ENCODE measurements around the gene IFI27. TPM values are rescaled to one million over a fixed set of nuclear protein-coding genes. Genes with fewer than 3 reads are reported as not detected.

Gene IFI27
- total RNA-seq, 2 donors from 2014 or later: 138 to 441 TPM

DNA sequence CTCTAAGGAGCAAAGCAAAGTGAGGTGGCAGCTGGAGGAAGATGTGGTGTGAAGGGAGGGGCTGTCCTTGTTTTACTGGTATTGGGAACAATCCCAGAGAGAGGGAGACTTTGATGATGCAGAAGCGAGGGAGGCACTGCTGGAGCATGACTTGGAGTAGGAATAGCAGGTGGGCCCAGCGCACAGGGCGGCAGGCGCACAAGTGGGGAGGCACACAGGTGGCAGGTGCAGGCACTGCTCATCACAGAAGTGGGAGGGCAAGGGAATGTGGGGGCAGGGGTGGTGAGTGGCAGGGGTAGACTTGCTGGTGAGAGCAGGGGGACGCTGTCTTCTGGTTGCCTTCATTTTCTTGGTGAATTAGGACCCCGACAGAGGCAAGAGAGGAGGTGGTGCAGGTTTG lies 11.5 kb upstream of the IFI27 start:
- intact Hi-C loops (cut with DNase I): no loop called here
- ATAC-seq (no peak), DNase-seq (no peak)

DNA sequence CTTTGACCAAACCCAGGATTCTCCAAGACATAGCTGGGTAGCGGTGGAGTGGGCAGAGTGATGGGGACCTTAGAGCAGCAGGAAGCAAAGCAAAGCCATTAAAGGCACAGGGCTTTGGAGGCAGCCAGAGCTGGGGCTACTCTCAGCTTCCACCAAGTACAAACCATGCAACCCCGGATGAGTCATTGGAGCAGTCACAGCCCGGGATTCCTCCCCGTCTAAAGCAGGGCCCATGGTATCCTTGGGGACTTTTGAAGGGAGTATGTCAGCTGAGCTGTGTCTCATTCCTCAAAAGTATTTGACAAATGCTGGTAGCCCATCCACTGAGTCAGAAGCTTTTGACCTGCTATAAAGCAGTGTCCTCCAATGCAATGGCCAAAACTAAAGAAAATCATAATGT lies 9.7 kb upstream of the IFI27 start:
- ATAC-seq: peak; percentile 48 to 75
- DNase-seq: no peak
- intact Hi-C loops (cut with DNase I): no loop called here

DNA sequence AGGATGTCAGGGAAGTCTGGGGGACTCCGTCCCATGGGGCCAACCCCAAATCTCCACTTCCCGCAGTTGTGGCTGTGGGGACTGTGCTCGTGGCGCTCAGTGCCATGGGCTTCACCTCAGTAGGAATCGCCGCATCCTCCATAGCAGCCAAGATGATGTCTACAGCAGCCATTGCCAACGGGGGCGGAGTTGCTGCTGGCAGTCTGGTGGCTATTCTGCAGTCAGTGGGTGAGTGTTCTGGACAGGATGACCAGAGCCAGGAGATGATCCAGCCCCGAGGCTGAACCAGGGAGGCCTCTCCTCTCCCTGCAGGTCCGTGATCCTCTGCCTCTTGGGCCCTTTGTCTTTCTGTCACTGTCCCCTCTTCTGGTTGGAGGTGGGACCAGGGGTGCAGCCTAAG lies 8.8 kb upstream of the IFI27 start:
- DNase-seq (peak; percentile 49), ATAC-seq (peak; percentile 55 to 56)
- intact Hi-C loops (cut with DNase I): no loop called here

DNA sequence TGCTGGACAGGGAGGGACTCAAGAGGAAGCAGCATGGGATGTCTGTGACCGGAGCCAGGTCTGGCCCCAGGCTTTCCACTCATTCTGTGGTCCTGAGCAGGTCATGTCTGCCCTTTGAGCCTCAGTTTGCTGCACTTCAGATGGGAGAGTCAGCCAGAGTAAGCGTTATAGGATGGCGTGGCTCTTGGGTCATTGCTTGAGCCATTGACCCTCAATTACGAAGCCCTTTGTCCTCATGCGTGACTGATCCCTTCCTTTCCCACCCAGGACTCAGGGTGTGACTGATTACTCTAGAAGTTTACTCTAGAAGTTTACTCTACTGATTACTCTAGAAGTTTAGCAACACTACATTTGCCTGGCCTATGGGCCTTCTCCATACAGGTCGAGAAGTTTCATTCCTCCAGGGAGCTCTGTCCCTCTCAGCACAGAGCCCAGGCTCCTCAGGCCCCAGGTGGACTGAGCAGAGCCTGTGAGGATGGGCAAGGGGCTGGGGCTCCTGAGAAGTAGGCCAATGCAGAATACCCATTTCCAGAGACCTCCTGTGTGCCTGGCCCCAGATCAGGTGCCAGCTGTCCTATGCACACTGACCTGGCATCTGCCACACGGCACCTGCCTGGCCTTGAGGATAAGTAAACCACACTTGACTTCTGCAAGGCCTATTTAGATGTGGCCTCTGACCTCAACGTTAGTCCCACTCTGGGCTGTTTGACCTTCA lies 7.6 kb upstream of the IFI27 start:
- intact Hi-C loops (cut with DNase I): no loop called here
- ATAC-seq: no peak

DNA sequence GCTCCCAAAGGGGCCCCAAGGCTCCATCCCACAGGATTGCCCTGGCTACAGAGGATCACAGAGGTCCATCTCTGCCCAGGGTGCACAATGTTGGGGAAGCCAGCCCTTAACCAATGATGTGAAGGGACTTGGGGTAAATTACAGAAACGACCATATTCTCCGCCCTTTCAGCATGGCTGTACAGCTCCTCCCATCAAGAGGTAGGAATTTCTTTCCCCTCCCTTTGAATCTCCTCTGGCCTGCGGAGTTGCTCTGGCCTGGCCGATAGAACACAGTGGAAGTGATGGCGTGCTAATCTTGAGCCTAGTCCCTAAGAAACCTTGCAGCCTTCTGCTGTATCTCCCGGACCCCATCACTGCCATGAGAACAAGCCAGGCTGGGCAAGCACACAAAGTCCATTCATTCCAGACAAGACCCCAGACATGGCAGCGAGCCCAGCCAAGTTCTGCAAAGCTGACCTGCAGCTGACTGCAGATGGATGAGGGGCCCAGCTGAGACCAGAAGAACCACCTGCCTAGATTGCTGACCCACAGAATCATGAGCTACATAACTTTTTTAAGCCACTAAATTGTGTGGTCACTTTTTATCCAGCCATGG lies 6.9 kb upstream of the IFI27 start:
- DNase-seq: no peak
- intact Hi-C loops (cut with DNase I): no loop called here
- ATAC-seq: no peak

More for the DNA sequence above, 7.6 kb upstream of the IFI27 start:
- no peak for DNase-seq

DNA sequence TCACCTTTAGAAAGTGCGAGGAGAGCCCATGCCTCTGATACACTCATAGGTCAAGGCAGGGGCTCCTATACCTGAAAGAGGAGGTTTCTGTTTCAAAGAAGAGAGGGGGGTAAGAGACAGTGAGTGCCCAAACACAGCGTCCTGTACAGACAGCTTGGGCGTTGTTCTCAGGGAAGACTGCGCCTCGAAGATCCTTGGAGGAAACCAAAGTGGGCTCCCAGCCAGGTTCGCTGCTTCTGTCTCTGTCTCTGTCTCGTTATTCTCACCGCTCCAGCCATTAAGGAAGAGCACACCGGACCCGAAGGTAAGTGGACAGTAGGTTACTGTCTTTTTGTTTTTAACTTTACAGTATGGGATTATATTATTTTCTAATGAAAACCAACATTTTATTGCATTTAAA lies 5.8 kb upstream of the IFI27 start:
- intact Hi-C loops (cut with DNase I): no loop called here
- ATAC-seq (no peak), DNase-seq (no peak)

DNA sequence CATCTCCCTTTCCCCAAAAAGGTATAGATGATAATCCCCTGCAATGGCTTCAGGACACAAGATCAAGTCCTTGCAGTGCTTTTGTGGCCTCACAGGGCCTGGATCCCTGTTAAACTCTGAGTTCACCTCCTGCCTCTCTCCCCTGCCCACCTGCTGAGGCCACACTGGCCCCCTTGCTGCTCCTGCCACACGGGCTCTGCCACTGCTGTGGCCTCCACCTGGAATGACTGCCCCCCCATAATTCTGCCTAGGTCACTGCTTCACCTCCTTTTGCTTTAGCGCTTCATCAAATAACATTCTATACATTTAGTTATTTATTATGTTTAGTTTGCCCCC lies 653 bp upstream of the IFI27 start:
- intact Hi-C loops (cut with DNase I): no loop called here
- ATAC-seq (no peak), DNase-seq (no peak)

DNA sequence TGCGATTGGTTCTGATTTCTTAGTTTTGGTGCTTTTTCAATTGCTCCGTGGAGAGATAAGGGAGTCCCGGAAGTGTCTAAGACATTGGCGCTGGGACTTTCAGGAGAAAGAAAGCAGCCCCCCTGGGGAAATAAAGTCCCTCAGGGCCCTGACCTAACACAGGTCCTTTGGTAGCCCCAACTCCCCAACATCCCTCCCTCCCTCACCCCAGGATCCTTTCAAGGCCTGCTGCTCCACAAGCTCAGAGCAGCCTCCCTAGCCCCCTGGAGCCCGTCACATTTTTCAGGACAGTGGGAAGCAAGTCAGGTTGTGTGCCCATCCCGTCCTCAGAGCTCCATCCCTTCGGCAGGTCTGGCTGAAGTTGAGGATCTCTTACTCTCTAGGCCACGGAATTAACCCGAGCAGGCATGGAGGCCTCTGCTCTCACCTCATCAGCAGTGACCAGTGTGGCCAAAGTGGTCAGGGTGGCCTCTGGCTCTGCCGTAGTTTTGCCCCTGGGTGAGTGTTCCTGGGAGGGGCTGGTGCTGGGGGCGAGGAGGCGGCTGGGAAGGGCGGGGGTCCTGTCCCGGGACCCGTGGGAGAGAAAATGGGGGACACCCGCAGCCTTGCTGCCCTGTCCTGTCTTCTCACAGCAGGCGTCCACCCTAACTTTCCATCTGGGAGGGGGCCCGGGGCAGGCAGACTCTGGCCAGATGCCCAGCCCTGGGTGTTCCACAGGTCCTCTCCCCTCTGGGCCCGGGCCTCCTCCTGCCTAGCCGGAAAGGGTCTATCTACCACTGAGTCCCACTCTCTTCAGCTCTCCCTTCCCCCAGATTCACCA lies 950 bp downstream of the IFI27 start:
- ATAC-seq (peak in 1 of 2 donors; percentile 6), DNase-seq (peak; percentile 63)
- intact Hi-C loops (cut with DNase I): no loop called here

DNA sequence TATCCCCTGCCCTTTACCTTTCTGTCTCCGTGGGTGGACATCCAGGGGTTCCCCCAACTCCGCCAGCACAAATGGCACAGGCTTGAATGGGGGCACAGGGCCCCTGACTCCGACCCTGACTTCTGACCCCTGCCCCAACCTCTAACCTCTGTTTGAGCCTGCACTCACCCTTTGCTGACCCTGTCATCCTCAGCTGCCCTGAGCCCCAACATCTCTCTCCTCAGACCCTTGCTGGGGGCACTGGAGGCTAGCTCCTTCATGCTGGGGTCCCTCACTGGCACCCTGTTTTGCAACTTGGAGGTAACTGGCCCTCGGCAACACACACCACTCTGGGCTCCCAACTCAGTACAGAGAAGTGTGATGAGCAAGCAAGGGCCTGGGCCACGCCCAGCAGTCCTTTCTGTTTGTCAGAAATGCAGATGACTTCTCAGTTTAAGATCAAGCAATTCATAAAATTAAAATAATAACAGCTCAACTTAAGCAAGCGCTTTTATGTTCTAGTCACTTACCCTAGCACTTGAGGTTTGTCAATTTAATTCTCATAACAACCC lies 2.1 kb downstream of the IFI27 start:
- DNase-seq (no peak), ATAC-seq (no peak)
- intact Hi-C loops (cut with DNase I): no loop called here

DNA sequence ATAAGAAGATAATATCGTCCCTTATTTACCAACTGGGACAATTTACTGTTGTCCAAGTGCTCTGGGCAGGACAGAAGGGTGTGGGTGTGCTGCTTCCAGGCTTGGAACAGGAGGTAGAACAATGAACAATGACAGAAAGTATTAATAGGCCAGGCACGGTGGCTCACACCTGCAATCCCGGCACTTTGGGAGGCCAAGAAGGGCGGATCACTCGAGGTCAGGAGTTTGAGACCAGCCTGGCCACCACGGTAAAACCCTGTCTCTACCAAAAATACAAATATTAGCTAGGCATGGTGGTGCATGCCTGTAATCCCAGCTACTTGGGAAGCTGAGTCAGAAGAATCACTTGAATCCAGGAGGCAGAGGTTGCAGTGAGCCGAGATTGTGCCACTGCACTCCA lies 2.5 kb downstream of the IFI27 start:
- DNase-seq (no peak), ATAC-seq (no peak)
- intact Hi-C loops (cut with DNase I): no loop called here

DNA sequence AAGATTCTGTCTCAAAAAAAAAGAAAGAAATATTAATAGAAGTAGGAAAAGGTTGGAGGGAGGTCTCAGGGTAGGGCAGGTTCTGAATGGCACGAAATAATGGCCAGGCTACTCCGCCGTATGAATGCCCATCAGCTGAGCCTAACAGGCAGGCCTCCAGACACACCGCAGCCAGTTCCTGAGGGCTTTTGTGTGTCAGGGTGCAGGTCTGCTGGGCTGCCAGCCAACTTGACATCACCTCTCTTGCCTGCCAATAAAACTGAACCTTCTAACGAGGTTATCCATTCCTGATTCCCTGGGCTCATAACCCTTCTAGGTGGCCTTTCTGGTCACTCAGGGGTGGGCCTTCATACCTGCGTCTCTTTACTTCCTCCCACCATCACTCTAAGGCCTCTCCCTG lies 3.0 kb downstream of the IFI27 start:
- DNase-seq (peak; percentile 58), ATAC-seq (peak in 1 of 2 donors; percentile 9)
- intact Hi-C loops (cut with DNase I): no loop called here

DNA sequence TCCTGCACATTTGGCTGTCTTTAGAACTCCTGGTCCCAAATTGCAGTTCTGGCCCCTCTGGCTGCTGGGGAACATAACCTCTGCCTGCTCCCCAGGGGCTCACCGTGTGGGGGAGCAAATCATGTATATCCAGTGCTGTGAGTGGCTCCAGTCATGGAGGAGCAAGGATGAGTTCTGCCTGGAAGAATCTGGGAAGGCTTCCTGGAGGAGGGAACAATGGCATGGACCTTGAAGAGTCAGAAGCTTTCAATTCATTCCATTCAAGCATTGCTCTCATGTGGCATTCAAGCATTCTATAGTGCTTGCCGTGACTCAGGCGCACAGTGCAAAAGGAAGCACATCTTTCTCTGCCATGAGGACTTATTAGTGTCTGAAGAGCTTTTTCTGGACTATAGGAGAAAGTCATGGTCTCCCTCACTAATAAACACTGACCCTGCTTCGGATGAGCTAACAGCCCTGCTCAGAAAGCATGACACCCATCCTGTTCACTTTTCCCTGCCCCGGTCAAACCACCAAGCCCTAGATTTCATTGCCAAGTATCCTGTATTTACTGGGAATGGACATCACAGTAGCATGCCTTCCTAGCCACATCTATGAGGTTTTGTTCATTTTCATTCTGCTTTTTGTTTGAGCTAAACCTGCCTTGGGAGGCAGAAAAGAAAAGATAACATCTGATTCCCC lies 3.5 kb downstream of the IFI27 start:
- DNase-seq: no peak
- intact Hi-C loops (cut with DNase I): no loop called here
- ATAC-seq: no peak

DNA sequence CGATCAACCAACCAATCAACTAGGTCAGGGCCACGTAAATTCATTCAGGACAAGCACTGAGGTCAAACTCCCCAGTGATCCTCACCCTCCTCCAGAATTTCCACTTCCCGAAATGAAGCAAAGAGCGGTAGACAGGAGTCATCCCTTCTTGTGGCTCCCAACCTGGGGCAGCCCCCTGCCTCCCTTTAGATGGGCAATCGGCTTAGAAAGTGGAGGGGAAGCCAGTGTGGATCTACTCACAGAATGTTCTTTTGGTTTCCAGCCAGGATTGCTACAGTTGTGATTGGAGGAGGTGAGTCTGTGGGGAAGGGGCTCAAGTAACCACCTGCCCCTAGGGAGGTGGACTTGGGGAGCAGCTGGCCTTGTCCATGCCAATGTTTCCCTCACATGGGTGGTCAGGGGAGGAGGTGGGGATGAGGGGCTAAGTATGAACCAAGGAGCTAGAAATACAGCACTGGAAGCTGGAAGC lies 4.1 kb downstream of the IFI27 start:
- ATAC-seq (no peak), DNase-seq (no peak)
- intact Hi-C loops (cut with DNase I): no loop called here

DNA sequence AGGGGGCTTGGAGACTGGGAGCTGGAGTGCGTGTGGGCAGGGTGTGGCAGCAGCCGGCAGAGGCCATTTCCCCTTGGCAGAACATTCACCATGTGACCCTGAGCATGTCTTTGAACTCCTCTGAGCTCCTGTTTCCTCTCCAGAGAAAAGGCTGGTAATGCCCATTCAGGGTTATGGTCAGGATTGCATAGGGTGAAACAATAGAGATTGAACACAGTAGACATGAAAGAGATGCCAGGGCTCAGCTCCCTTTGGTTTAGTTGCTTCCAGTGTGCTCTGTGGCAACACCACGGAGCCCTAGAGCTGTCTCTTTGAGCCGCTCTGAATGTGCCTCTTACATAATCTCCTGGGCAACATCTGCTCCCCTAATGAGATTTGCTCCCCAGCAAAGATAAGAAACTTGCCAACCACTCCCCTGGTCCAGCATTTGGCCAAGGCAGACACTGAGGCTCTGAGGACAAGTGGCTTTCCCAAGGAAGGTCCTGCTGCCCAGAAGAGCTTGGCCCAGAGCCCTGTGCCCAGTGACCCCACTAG lies 4.6 kb downstream of the IFI27 start:
- intact Hi-C loops (cut with DNase I): no loop called here
- peak; percentile 46 to 50 for ATAC-seq

DNA sequence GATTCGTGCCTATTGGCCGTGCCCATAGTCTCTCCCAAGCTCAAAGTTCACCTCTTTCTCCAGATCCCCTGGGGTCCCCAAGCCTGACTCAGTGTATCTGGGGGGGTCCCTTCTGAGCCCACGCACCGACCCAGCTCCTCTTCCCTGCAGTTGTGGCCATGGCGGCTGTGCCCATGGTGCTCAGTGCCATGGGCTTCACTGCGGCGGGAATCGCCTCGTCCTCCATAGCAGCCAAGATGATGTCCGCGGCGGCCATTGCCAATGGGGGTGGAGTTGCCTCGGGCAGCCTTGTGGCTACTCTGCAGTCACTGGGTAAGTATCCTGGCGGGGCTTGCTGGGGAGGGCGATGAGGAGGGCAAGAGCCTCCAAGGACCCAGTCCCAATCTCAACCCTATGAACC lies 5.1 kb downstream of the IFI27 start:
- ATAC-seq: no peak
- no peak for DNase-seq
- intact Hi-C loops (cut with DNase I): no loop called here

More for the DNA sequence above, 4.6 kb downstream of the IFI27 start:
- DNase-seq: peak; percentile 59

DNA sequence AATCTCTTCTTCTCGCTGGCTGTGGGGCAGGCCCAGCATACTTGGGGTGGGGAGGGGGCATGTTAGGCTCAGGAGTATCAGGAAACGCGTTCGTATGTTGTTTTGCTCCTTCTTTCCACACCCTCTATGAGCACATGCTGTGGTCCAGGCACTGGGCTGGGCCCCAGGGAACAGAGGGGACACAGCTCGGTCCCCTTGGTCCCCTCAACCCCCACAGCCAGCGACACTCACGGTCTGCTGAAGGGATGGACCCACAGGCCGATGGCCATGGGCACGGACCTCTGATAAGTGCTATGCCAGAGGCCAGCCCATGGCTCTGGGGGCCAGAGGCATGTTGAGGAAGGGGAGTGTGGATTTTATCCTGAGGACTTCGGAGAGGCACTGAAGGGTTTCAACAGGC lies 6.2 kb downstream of the IFI27 start:
- ATAC-seq (no peak), DNase-seq (no peak)
- intact Hi-C loops (cut with DNase I): no loop called here

DNA sequence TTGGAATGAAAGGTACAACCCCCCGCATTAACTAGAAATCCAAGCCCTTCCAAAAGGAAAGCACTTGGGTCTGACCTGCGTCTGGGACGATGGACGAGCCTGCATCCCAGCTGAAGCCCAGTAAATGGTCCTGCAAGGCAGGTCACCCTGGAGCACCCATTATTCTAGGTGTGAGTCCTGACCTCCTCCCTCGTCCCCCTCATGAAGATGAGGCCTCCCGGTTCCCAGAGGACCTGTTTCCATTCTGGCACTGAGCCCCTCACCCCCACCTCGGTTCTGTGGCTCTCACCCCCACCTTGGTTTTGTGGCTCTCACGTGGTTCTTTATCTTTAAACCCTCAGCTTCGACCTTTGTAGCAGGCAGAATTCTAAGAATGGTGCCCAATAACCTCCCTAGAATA lies 7.3 kb downstream of the IFI27 start:
- ATAC-seq (no peak), DNase-seq (no peak)
- intact Hi-C loops (cut with DNase I): no loop called here

DNA sequence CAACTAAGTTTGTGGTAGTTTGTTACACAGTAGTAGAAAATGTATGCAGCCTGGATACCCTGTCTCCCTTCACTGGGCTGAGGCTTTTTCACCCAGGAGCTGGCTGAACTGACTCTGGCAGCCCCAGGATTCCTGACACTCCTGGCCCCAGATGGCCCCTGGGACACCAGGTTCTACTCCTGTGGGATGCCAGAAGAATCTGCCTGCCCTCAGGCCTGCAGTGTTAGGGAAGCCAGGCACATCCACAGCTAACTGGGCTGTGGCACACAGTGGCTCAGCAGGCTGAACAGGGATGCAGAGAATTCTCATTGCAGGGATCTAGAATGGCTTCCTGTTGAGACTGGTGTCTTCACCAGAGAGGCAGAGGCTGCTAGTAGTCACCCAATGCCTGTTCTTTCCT lies 8.5 kb downstream of the IFI27 start:
- ATAC-seq: no peak
- DNase-seq: no peak
- intact Hi-C loops (cut with DNase I): no loop called here

DNA sequence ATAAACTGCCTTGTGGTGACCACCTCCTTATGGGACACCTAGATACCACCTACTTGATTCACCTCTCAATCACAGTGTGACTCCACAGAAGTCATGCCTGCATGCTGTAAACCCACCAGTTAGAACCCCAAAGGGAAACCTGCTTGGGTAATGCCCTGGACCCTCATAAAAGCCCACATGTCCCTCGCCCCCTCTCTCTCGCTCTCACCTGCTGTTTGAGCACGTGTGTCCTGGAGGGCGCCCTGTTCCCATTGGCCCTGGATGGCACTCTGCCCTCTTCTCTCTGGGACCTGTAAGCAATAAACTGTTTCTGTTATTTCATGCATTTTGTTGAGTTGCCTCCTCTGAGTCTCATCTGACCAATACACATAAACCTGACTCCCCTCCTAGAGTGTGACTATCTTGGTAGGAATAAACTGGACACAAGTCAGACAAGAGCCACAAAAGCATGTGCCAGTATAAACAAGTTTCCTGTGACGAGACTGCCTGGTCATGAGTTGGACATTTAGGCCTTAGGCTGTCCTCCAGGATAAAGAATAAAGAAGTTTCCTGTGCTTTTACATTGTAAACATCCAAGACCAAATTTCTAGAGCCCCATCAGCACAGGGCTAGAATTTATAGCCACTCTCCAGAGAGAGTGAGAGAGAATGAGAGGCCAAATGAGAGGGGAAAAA lies 10.3 kb downstream of the IFI27 start:
- intact Hi-C loops (cut with DNase I): no loop called here
- DNase-seq (no peak), ATAC-seq (peak; percentile 38 to 59)

Data from left cardiac atrium (tissue), 4 donors.